GM06990 (cell line): ENCODE measurements around the gene POFUT1.

Experiments
- DNase-seq: peaks from one replicate; pipeline ENCODE4 v3.0.0-alpha.2; 2011; ENCODE audit not compliant: insufficient read length; ENCODE audit errors: extremely low read depth
- H3K27me3 ChIP-seq: replicated peaks from 2 replicates; pipeline ENCODE4 v1.6.0; 2011; ENCODE audit warnings: low read length; ENCODE audit not compliant: control insufficient read depth, insufficient read depth
- H3K36me3 ChIP-seq: 2 replicates; pipeline ENCODE4 v1.5.1; 2011; ENCODE audit warnings: low read length; ENCODE audit not compliant: control insufficient read depth, insufficient read depth
- H3K4me3 ChIP-seq: replicated peaks from 2 replicates; pipeline ENCODE4 v1.5.1; 2011; ENCODE audit warnings: low read depth, mild to moderate bottlenecking, control low read depth, low read length
- TF ChIP-seq, protein P1 (sequence below): IDR thresholded peaks from 2 replicates; pipeline ENCODE4 v1.5.1; 2011; ENCODE audit warnings: low read length, control low read depth, mild to moderate bottlenecking, inconsistent platforms; ENCODE audit not compliant: insufficient read depth, poor library complexity, severe bottlenecking

The POFUT1 gene

DNA sequence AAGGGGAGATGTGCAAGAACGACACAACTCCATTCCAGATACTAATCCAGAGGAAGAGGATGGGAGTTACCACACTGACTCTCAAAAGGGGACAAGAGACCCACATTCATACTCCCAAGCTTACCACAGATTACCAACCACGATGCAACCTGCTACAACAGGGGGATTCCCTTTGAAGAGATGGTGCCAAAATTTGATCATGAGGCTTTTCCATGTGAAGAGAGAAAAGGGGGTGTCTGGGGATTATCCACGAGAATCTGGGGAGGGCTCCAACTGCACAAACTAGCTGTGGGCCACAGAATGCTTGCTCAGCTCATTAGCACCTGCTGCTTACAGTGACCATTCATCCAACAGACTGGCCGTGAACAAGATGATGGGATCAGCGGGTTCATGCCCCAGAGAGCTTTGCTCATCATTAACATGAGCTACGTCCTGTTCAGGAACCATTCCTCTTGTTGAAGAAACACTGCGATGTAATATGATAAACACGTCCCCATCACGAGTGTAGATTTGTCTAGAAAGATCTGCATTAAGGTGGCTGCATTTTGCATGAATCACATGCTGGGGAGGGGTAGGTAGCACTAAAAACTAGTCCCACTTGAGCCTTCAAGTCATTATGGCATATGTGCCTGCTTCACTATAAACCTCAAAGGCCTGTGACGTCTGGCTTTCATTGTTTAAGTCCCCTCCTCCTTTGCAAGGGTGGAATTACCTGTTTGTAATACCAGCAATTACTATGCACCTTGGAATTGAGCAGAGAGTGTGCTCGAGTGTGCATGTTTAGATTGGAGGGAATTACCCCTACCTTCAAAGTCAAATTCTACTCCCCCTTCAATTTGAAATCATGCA lies 4.1 kb upstream of the POFUT1 start:
- TF ChIP-seq, protein P1, sequence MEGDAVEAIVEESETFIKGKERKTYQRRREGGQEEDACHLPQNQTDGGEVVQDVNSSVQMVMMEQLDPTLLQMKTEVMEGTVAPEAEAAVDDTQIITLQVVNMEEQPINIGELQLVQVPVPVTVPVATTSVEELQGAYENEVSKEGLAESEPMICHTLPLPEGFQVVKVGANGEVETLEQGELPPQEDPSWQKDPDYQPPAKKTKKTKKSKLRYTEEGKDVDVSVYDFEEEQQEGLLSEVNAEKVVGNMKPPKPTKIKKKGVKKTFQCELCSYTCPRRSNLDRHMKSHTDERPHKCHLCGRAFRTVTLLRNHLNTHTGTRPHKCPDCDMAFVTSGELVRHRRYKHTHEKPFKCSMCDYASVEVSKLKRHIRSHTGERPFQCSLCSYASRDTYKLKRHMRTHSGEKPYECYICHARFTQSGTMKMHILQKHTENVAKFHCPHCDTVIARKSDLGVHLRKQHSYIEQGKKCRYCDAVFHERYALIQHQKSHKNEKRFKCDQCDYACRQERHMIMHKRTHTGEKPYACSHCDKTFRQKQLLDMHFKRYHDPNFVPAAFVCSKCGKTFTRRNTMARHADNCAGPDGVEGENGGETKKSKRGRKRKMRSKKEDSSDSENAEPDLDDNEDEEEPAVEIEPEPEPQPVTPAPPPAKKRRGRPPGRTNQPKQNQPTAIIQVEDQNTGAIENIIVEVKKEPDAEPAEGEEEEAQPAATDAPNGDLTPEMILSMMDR: no peak
- peaks cover 20% of the 10 kb centered on the region for H3K36me3 ChIP-seq
- DNase-seq: no peak
- no peak overlapping the region for H3K4me3 ChIP-seq
- no peaks in the 10 kb centered on the region for H3K27me3 ChIP-seq

GRCh38 chr20:32204205-32205109 lies 3.2 kb upstream of the POFUT1 start:
- Histone ChIP-seq H3K36me3 (peaks cover 12% of the 10 kb centered on the region), H3K4me3 (peak overlapping the region; percentile 94; the same call in 1 of the 2 replicates), H3K27me3 (no peaks in the 10 kb centered on the region)
- no peak for DNase-seq
- TF ChIP-seq, protein P1: no peak

- TF ChIP-seq, protein P1: no peak
- no peaks in the 10 kb centered on the region for H3K27me3 ChIP-seq
- H3K36me3 ChIP-seq: peaks cover 8% of the 10 kb centered on the region
- DNase-seq: no peak
- peak overlapping the region; percentile 94 for H3K4me3 ChIP-seq
These were observed 2.4 kb upstream of the POFUT1 start for GRCh38 chr20:32205110-32205842.

DNA sequence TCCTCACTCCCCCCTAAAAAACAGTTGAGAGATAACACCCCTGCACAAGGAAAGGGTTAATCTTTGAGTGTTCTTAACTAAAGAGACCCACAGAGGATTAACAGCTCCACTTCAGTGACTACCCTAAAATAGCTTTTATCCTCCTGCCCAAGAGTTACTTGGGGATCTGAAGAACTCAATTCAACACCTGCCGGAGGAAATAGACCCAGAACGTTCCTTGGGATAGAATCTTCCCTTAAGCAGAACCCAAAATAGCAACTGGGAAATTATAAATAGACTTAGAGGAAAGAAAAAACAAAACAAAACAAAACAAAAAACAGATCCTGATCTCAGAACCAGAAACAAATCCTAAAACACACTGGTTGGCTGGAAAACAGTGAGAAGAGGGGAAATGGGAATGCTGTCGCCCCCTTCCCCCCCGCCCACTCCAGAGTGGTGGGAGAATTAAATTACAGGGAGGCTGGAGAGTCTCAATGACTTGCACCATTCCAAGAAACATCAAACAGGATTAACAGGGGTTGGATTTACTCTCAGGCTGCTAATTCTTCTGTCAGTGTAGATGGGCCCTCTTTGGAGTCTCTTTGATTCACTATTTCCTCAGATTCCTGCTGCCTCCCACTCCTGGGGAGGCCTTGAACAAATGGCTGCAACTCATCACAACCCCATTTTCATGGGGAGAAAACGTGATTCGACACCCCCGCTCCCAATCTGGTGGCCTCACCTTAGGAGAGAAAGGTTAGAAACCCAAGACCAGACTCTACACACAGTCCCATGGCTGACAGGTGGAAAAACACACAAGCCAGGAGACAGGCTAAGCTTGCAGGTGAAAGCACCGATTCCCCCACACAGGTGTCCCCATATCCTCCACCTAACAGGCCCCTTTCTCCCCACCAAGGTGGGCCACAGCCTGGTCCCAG lies 1.6 kb upstream of the POFUT1 start:
- Histone ChIP-seq H3K4me3 (peak overlapping the region; percentile 94), H3K27me3 (no peaks in the 10 kb centered on the region), H3K36me3 (peaks cover 8% of the 10 kb centered on the region)
- TF ChIP-seq, protein P1: no peak
- DNase-seq: no peak
